CD4-positive, alpha-beta memory T cell (primary cell): Measurements from ENCODE around the gene TELO2. TPM values are rescaled to one million over a fixed set of nuclear protein-coding genes. Genes with fewer than 3 reads are reported as not detected.

Source experiments
- CTCF ChIA-PET: fragments of 350-600 bp; sonication (Branson Sonifier 250); formaldehyde crosslinking; loops from one replicate; lab custom pipeline; 2021; ENCODE audit warnings: inconsistent platforms; ENCODE audit not compliant: partially characterized antibody; lab: Charles Lee
- POLR2A ChIA-PET: fragments of 350-600 bp; sonication (Branson Sonifier 250); formaldehyde crosslinking; loops from one replicate; lab custom pipeline; 2021; ENCODE audit not compliant: partially characterized antibody; lab: Charles Lee
- DNase-seq, 5 donors: peaks; one replicate each; pipeline versions ENCODE4 v3.0.0 to v3.0.0-alpha.2; 2020 to 2022; ENCODE audit warnings: mixed read lengths in 1 of 5
- H3K27ac ChIP-seq: one replicate; pipeline ENCODE4 v1.7.0; 2013; ENCODE audit warnings: low read depth, low read length
- H3K27me3 ChIP-seq: 2 replicates; pipeline ENCODE4 v1.7.0; 2013; ENCODE audit warnings: mild to moderate bottlenecking, low read length, moderate library complexity; ENCODE audit not compliant: insufficient read depth
- H3K36me3 ChIP-seq: 2 replicates; pipeline ENCODE4 v1.7.0; 2013; ENCODE audit warnings: mild to moderate bottlenecking, low read length, moderate library complexity; ENCODE audit not compliant: insufficient read depth
- H3K4me1 ChIP-seq: 2 replicates; pipeline ENCODE4 v1.7.0; 2013; ENCODE audit warnings: mild to moderate bottlenecking, low read length, moderate library complexity; ENCODE audit not compliant: insufficient read depth
- H3K4me3 ChIP-seq, 2 donors: one replicate each; pipeline ENCODE4 v1.7.0; 2013; ENCODE audit warnings: low read length in 2 of 2, mild to moderate bottlenecking in 1 of 2
- H3K9me3 ChIP-seq, 2 donors: one replicate each; pipeline ENCODE4 v1.7.0; 2013; ENCODE audit warnings: low read length in 2 of 2, control low read depth in 1 of 2; ENCODE audit not compliant: control insufficient read depth in 1 of 2
- H3K27ac Mint-ChIP-seq, 7 donors: one replicate each; pipeline ENCODE4 v1.8.0; 2020 to 2021; ENCODE audit warnings: mixed read lengths in 7 of 7, mild to moderate bottlenecking in 6 of 7, inconsistent platforms in 3 of 7, moderate library complexity in 3 of 7
- H3K27me3 Mint-ChIP-seq, 2 donors: one replicate each; pipeline ENCODE4 v1.8.0; 2020 to 2021; ENCODE audit warnings: mixed read lengths in 2 of 2
- H3K36me3 Mint-ChIP-seq, 2 donors: one replicate each; pipeline ENCODE4 v1.8.0; 2020 to 2021; ENCODE audit warnings: mixed read lengths in 2 of 2, inconsistent platforms in 1 of 2, mild to moderate bottlenecking in 1 of 2
- H3K4me1 Mint-ChIP-seq, 4 donors: one replicate each; pipeline ENCODE4 v1.8.0; 2020 to 2021; ENCODE audit warnings: mixed read lengths in 4 of 4, mild to moderate bottlenecking in 1 of 4
- H3K4me3 Mint-ChIP-seq, 8 donors: one replicate each; pipeline ENCODE4 v1.8.0; 2020 to 2021; ENCODE audit warnings: mixed read lengths in 8 of 8, mild to moderate bottlenecking in 7 of 8, moderate library complexity in 6 of 8, inconsistent platforms in 3 of 8
- H3K9me3 Mint-ChIP-seq, 8 donors: one replicate each; pipeline ENCODE4 v1.8.0; 2020 to 2021; ENCODE audit warnings: mixed read lengths in 8 of 8, mild to moderate bottlenecking in 5 of 8, inconsistent platforms in 3 of 8, moderate library complexity in 1 of 8
- intact Hi-C: fragments of 100-400 bp; cut with micrococcal nuclease; formaldehyde crosslinking; loops from one replicate; pipeline ENCODE4 v1.15.1; 2023
- polyA plus RNA-seq, 2 donors: library from polyadenylated mRNA; unstranded; fragments of 300-500 nt; fragmentation: Illumina TruSeq; gene quantifications; one replicate each; pipeline ENCODE4 v1.2.3, GENCODE V29; 2021
- total RNA-seq, 2 experiments: library from RNA; stranded (reverse); gene quantifications; one replicate each; pipeline ENCODE4 v1.2.3, GENCODE V29; 2021

TELO2 gene
- total and polyA plus RNA-seq, 4 experiments from 2014 or later = 11.3 to 56.0 (median 34.9) TPM

- Histone ChIP-seq H3K9me3 (no peaks in the 10 kb centered on the region), H3K4me3 (no peak within 1 kb of the TSS), H3K27me3 (no peaks in the 10 kb centered on the region), H3K36me3 (no peaks in the 10 kb centered on the region), H3K27ac (no peak within 1 kb of the TSS), H3K4me1 (peaks cover 10% of the 10 kb centered on the region)
- ChIA-PET POLR2A (no interaction called here), CTCF (interaction anchor here (1.8 kb wide), 1 partner anchor 125 kb away, joined by 4 read pairs; no protein-coding TSS in a partner anchor)
- Mint-ChIP-seq H3K9me3 (peaks cover 0 to 1% (median 0%) of the 10 kb centered on the region in 8 donors), H3K4me1 (peaks cover 7 to 10% (median 8%) of the 10 kb centered on the region in 4 donors), H3K36me3 (peaks cover 0 to 2% of the 10 kb centered on the region in 2 donors), H3K27me3 (peaks cover 0 to 1% of the 10 kb centered on the region in 2 donors), H3K27ac (peak within 1 kb of the TSS in 2 of 7 donors; percentile 27 to 75), H3K4me3 (no peak within 1 kb of the TSS)
- DNase-seq = no peak
- intact Hi-C loops = no loop called here
These were observed 4.5 kb upstream of the TELO2 start, which contains the start of gene PTX4 for GRCh38 chr16:1488619-1489018. Gene PTX4 (minus strand): TSS chr16:1488944. CDS start chr16:1488909, 35 bp downstream.

GRCh38 chr16:1489077-1489476 is 4.1 kb upstream of the TELO2 start:
- Histone ChIP-seq H3K9me3 (no peaks in the 10 kb centered on the region), H3K27me3 (no peaks in the 10 kb centered on the region), H3K36me3 (no peaks in the 10 kb centered on the region), H3K4me1 (peaks cover 14% of the 10 kb centered on the region), H3K27ac (no peak overlapping the region), H3K4me3 (no peak overlapping the region)
- CTCF ChIA-PET = interaction anchor here (1.8 kb wide), 1 partner anchor 125 kb away, joined by 4 read pairs; no protein-coding TSS in a partner anchor
- POLR2A ChIA-PET = no interaction called here
- intact Hi-C loops = no loop called here
- Mint-ChIP-seq H3K4me1 (peaks cover 7 to 15% (median 11%) of the 10 kb centered on the region in 4 donors), H3K27ac (no peak overlapping the region), H3K36me3 (peaks cover 0 to 4% of the 10 kb centered on the region in 2 donors), H3K27me3 (peaks cover 0 to 1% of the 10 kb centered on the region in 2 donors), H3K4me3 (no peak overlapping the region), H3K9me3 (peaks cover 0 to 1% (median 0%) of the 10 kb centered on the region in 8 donors)
- no peak for DNase-seq

- Mint-ChIP-seq H3K27ac (peak overlapping the region in 3 of 7 donors; percentile 48 to 100 (median 76)), H3K27me3 (peaks cover 0 to 1% of the 10 kb centered on the region in 2 donors), H3K4me3 (no peak overlapping the region), H3K4me1 (peaks cover 7 to 22% (median 13%) of the 10 kb centered on the region in 4 donors), H3K36me3 (peaks cover 0 to 4% of the 10 kb centered on the region in 2 donors), H3K9me3 (peaks cover 0 to 1% (median 0%) of the 10 kb centered on the region in 8 donors)
- no peak for DNase-seq
- no peak overlapping the region for H3K27ac ChIP-seq
- no peaks in the 10 kb centered on the region for H3K27me3 ChIP-seq
- H3K9me3 ChIP-seq = no peaks in the 10 kb centered on the region
- intact Hi-C loops = loop anchor here (5.0 to 10.0 kb wide), 3 partner anchors 121 to 451 kb away; partner anchors contain the start of genes CRAMP1, IFT140, MAPK8IP3 and MSRB1
- POLR2A ChIA-PET = interaction anchor here (0.6 to 3.2 kb wide), 3 partner anchors 26 to 70 kb away, joined by 4 to 30 read pairs (median 22); partner anchors contain the start of genes TMEM204 and UQCC4
- no peaks in the 10 kb centered on the region for H3K36me3 ChIP-seq
- no peak overlapping the region for H3K4me3 ChIP-seq
- CTCF ChIA-PET = interaction anchor here (2.0 kb wide), 1 partner anchor 47 kb away, joined by 5 read pairs; no protein-coding TSS in a partner anchor
- H3K4me1 ChIP-seq = peaks cover 20% of the 10 kb centered on the region
These were observed 1.8 kb upstream of the TELO2 start for GRCh38 chr16:1491327-1491726.

GRCh38 chr16:1492082-1492922 is 858 bp upstream of the TELO2 start:
- Histone ChIP-seq H3K36me3 (no peaks in the 10 kb centered on the region), H3K27me3 (no peaks in the 10 kb centered on the region), H3K4me3 (peak overlapping the region; percentile 48 to 72), H3K4me1 (peaks cover 20% of the 10 kb centered on the region), H3K27ac (peak overlapping the region; percentile 78), H3K9me3 (no peaks in the 10 kb centered on the region)
- H3K4me1 Mint-ChIP-seq = peaks cover 7 to 22% (median 15%) of the 10 kb centered on the region in 4 donors
- peaks cover 0 to 1% (median 0%) of the 10 kb centered on the region in 8 donors for H3K9me3 Mint-ChIP-seq
- intact Hi-C loops = loop anchor here (2.0 to 10.0 kb wide), 4 partner anchors 42 to 450 kb away; partner anchors contain the start of genes CRAMP1, IFT140, MAPK8IP3 and MSRB1
- no peak for DNase-seq
- H3K4me3 Mint-ChIP-seq = peak overlapping the region; percentile 93 to 98 (median 95)
- POLR2A ChIA-PET = interaction anchor here (0.6 to 3.2 kb wide), 9 partner anchors 16 to 248 kb away, joined by 3 to 30 read pairs (median 7); partner anchors contain the start of genes JPT2, MAPK8IP3, TMEM204 and UQCC4
- peaks cover 0 to 1% of the 10 kb centered on the region in 2 donors for H3K27me3 Mint-ChIP-seq
- H3K27ac Mint-ChIP-seq = peak overlapping the region; percentile 93 to 100 (median 99)
- peaks cover 0 to 9% of the 10 kb centered on the region in 2 donors for H3K36me3 Mint-ChIP-seq
- CTCF ChIA-PET = interaction anchor here (1.8 to 2.0 kb wide), 2 partner anchors 11 to 46 kb away, joined by 4 to 5 read pairs; no protein-coding TSS in a partner anchor

- Mint-ChIP-seq H3K9me3 (peaks cover 0 to 1% (median 0%) of the 10 kb centered on the region in 8 donors), H3K4me3 (peak overlapping the region; percentile 83 to 98 (median 88)), H3K27ac (peak overlapping the region in 6 of 7 donors; percentile 46 to 93 (median 79)), H3K4me1 (peaks cover 7 to 22% (median 15%) of the 10 kb centered on the region in 4 donors), H3K27me3 (no peaks in the 10 kb centered on the region), H3K36me3 (peaks cover 5 to 16% of the 10 kb centered on the region in 2 donors)
- POLR2A ChIA-PET = interaction anchor here (1.0 to 3.2 kb wide), 8 partner anchors 18 to 213 kb away, joined by 3 to 30 read pairs (median 8); partner anchors contain the start of genes CRAMP1, IFT140, MAPK8IP3 and TMEM204
- CTCF ChIA-PET = interaction anchor here (1.8 kb wide), 1 partner anchor 9 kb away, joined by 4 read pairs; no protein-coding TSS in a partner anchor
- Histone ChIP-seq H3K4me3 (peak overlapping the region; percentile 42 to 72), H3K9me3 (no peaks in the 10 kb centered on the region), H3K36me3 (no peaks in the 10 kb centered on the region), H3K27me3 (no peaks in the 10 kb centered on the region), H3K4me1 (peaks cover 20% of the 10 kb centered on the region), H3K27ac (peak overlapping the region; percentile 78)
- DNase-seq = peak in 2 of 5 donors; percentile 4 to 17
- intact Hi-C loops = loop anchor here (1.0 to 10.0 kb wide), 6 partner anchors 18 to 449 kb away; partner anchors contain the start of genes CLCN7, CRAMP1, IFT140 and MAPK8IP3
These were observed 560 bp downstream of the TELO2 start for GRCh38 chr16:1493746-1494094.

GRCh38 chr16:1494129-1494640 is 1.0 kb downstream of the TELO2 start:
- Mint-ChIP-seq H3K4me1 (peaks cover 7 to 22% (median 15%) of the 10 kb centered on the region in 4 donors), H3K9me3 (peaks cover 0 to 1% (median 0%) of the 10 kb centered on the region in 8 donors), H3K27me3 (no peaks in the 10 kb centered on the region), H3K4me3 (peak overlapping the region; percentile 83 to 98 (median 86)), H3K36me3 (peaks cover 5 to 16% of the 10 kb centered on the region in 2 donors), H3K27ac (peak overlapping the region in 6 of 7 donors; percentile 46 to 93 (median 79))
- CTCF ChIA-PET = interaction anchor here (1.8 kb wide), 1 partner anchor 9 kb away, joined by 4 read pairs; no protein-coding TSS in a partner anchor
- no peaks in the 10 kb centered on the region for H3K36me3 ChIP-seq
- intact Hi-C loops = loop anchor here (5.0 to 10.0 kb wide), 3 partner anchors 118 to 448 kb away; partner anchors contain the start of genes CRAMP1, IFT140, MAPK8IP3 and MSRB1
- DNase-seq = no peak
- POLR2A ChIA-PET = interaction anchor here (1.0 to 3.2 kb wide), 8 partner anchors 18 to 212 kb away, joined by 3 to 30 read pairs (median 8); partner anchors contain the start of genes CRAMP1, IFT140, MAPK8IP3 and TMEM204
- H3K4me3 ChIP-seq = peak overlapping the region; percentile 42 to 72
- no peaks in the 10 kb centered on the region for H3K27me3 ChIP-seq
- no peak overlapping the region for H3K27ac ChIP-seq
- H3K4me1 ChIP-seq = peaks cover 20% of the 10 kb centered on the region
- no peaks in the 10 kb centered on the region for H3K9me3 ChIP-seq
